Stomach (tissue), 4 donors: ENCODE data around the gene CADPS.

Experiments
- EP300 ChIP-seq: sonication (generic); formaldehyde crosslinking; IDR thresholded peaks from one replicate; pipeline ENCODE4 v1.6.1; 2017; ENCODE audit warnings: antibody characterized with exemption
- POLR2AphosphoS5 ChIP-seq, 3 donors: sonication (generic); formaldehyde crosslinking; IDR thresholded peaks; one replicate each; pipeline ENCODE4 v1.6.1; 2016; ENCODE audit warnings: antibody characterized with exemption in 3 of 3
- TF ChIP-seq, protein P1 (sequence below), 7 experiments: fragments of 450-650 bp in 4 of 7; fragments of 200-600 bp in 3 of 7; sonication (generic) in 3 of 7; IDR thresholded peaks; one replicate each; pipeline ENCODE4 v1.5.1; 2016 to 2019; ENCODE audit warnings: antibody characterized with exemption in 7 of 7, control low read depth in 2 of 7, mild to moderate bottlenecking in 1 of 7

DNA sequence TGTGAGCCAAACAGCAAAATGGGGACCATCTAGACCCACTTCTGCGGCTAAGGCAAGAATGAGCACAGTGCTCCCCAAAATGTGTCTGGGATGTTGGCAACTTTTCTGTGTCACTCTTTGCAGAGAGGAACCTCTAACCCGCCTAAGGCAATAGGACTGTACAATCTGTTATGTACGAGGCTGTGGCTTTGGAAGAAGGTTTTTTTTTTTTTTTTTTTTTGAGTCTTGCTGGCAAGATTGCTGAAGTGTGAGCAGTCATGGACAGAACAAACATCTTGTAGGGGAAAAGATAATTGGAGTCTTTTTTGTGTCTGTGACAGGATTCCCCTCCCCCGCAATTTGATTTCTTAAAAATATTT lies 509.1 kb downstream of the CADPS start:
- TF ChIP-seq POLR2AphosphoS5 (IDR thresholded peaks at IDR 0.05), result no peak
- TF ChIP-seq EP300, result no peak
- TF ChIP-seq, protein P1, sequence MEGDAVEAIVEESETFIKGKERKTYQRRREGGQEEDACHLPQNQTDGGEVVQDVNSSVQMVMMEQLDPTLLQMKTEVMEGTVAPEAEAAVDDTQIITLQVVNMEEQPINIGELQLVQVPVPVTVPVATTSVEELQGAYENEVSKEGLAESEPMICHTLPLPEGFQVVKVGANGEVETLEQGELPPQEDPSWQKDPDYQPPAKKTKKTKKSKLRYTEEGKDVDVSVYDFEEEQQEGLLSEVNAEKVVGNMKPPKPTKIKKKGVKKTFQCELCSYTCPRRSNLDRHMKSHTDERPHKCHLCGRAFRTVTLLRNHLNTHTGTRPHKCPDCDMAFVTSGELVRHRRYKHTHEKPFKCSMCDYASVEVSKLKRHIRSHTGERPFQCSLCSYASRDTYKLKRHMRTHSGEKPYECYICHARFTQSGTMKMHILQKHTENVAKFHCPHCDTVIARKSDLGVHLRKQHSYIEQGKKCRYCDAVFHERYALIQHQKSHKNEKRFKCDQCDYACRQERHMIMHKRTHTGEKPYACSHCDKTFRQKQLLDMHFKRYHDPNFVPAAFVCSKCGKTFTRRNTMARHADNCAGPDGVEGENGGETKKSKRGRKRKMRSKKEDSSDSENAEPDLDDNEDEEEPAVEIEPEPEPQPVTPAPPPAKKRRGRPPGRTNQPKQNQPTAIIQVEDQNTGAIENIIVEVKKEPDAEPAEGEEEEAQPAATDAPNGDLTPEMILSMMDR (IDR thresholded peaks at IDR 0.05), result no peak
